Loucy (cell line): Measurements from ENCODE around the gene FGF13.

Source experiments
- H2AFZ ChIP-seq: fragments of 200-600 bp; sonication (generic); 2 replicates; pipeline ENCODE4 v1.6.0; 2016; ENCODE audit warnings: antibody characterized with exemption, mild to moderate bottlenecking, low read length, moderate library complexity
- H3F3A ChIP-seq: fragments of 200-600 bp; 2 replicates; pipeline ENCODE4 v1.6.0; 2016; ENCODE audit warnings: antibody characterized with exemption, low read depth, mild to moderate bottlenecking
- H3K27me3 ChIP-seq: fragments of 200-600 bp; sonication (generic); 2 replicates; pipeline ENCODE4 v1.6.1; 2014; ENCODE audit warnings: low read length, mild to moderate bottlenecking; ENCODE audit not compliant: insufficient read depth, poor library complexity, severe bottlenecking
- H3K36me3 ChIP-seq: fragments of 200-600 bp; sonication (generic); 2 replicates; pipeline ENCODE4 v1.6.1; 2016; ENCODE audit warnings: low read length; ENCODE audit not compliant: insufficient read depth
- H3K4me1 ChIP-seq: fragments of 200-600 bp; sonication (generic); 2 replicates; pipeline ENCODE4 v1.5.1; 2014; ENCODE audit warnings: low read length, mild to moderate bottlenecking; ENCODE audit not compliant: insufficient read depth, poor library complexity, severe bottlenecking
- H3K4me2 ChIP-seq: fragments of 200-600 bp; sonication (generic); 2 replicates; pipeline ENCODE4 v1.6.0; 2014; ENCODE audit warnings: antibody characterized with exemption, low read length, low read depth, mild to moderate bottlenecking; ENCODE audit not compliant: poor library complexity, severe bottlenecking
- H3K4me3 ChIP-seq: fragments of 200-600 bp; sonication (generic); 2 replicates; pipeline ENCODE4 v1.5.1; 2014; ENCODE audit warnings: low read length, mild to moderate bottlenecking, mixed read lengths; ENCODE audit not compliant: poor library complexity, severe bottlenecking
- H3K79me2 ChIP-seq: fragments of 200-600 bp; sonication (generic); 2 replicates; pipeline ENCODE4 v1.6.1; 2014; ENCODE audit warnings: low read length; ENCODE audit not compliant: insufficient read depth
- H3K9ac ChIP-seq: fragments of 200-600 bp; sonication (generic); 2 replicates; pipeline ENCODE4 v1.6.0; 2014; ENCODE audit warnings: mild to moderate bottlenecking, low read depth, low read length, moderate library complexity; ENCODE audit not compliant: poor library complexity, severe bottlenecking
- H3K9me2 ChIP-seq: fragments of 200-600 bp; sonication (generic); replicated peaks from 2 replicates; pipeline ENCODE4 v1.6.1; 2016; ENCODE audit warnings: low read depth, low read length, mixed read lengths
- H3K9me3 ChIP-seq: fragments of 200-600 bp; sonication (generic); 2 replicates; pipeline ENCODE4 v1.6.1; 2014; ENCODE audit warnings: mild to moderate bottlenecking, antibody characterized with exemption, low read length, low read depth; ENCODE audit not compliant: insufficient read depth
- H4K20me1 ChIP-seq: fragments of 200-600 bp; sonication (generic); 2 replicates; pipeline ENCODE4 v1.6.0; 2014; ENCODE audit warnings: antibody characterized with exemption, low read length, mild to moderate bottlenecking; ENCODE audit not compliant: insufficient read depth, poor library complexity, severe bottlenecking
- CTCF ChIP-seq: fragments of 200-600 bp; sonication (generic); conservative IDR thresholded peaks from 2 replicates; pipeline ENCODE4 v1.5.1; 2014; ENCODE audit warnings: mild to moderate bottlenecking, antibody characterized with exemption, low read length
- EZH2phosphoT487 ChIP-seq: fragments of 200-600 bp; IDR thresholded peaks from 2 replicates; pipeline ENCODE4 v1.6.1; 2018; ENCODE audit warnings: antibody characterized with exemption, mild to moderate bottlenecking, moderate library complexity, borderline replicate concordance

Gene FGF13

GRCh38 chrX:138690591-138690990, 20.9 kb downstream of the FGF13 start:
- TF ChIP-seq CTCF (no peak), EZH2phosphoT487 (no peak)
- H3F3A ChIP-seq = no peaks in the 10 kb centered on the region
- no peak overlapping the region for H3K4me3 ChIP-seq
- H3K27me3 ChIP-seq = no peaks in the 10 kb centered on the region
- H3K9ac ChIP-seq = no peak overlapping the region
- no peak overlapping the region for H2AFZ ChIP-seq
- no peaks in the 10 kb centered on the region for H4K20me1 ChIP-seq
- no peaks in the 10 kb centered on the region for H3K4me1 ChIP-seq
- no peaks in the 10 kb centered on the region for H3K9me3 ChIP-seq
- no peaks in the 10 kb centered on the region for H3K79me2 ChIP-seq
- no peak overlapping the region for H3K4me2 ChIP-seq
- H3K9me2 ChIP-seq = no peaks in the 10 kb centered on the region
- H3K36me3 ChIP-seq = no peaks in the 10 kb centered on the region

- Histone ChIP-seq H3K79me2 (no peaks in the 10 kb centered on the region), H3K9ac (no peak overlapping the region), H3F3A (no peaks in the 10 kb centered on the region), H4K20me1 (no peaks in the 10 kb centered on the region), H3K4me1 (no peaks in the 10 kb centered on the region), H3K36me3 (no peaks in the 10 kb centered on the region), H2AFZ (no peak overlapping the region), H3K27me3 (no peaks in the 10 kb centered on the region), H3K9me3 (no peaks in the 10 kb centered on the region), H3K4me3 (no peak overlapping the region), H3K4me2 (no peak overlapping the region), H3K9me2 (no peaks in the 10 kb centered on the region)
- TF ChIP-seq CTCF = no peak
These were observed 27.9 kb downstream of the FGF13 start for GRCh38 chrX:138683600-138683999.

GRCh38 chrX:138669693-138670092, 41.8 kb downstream of the FGF13 start:
- Histone ChIP-seq H3K9ac (no peak overlapping the region), H3K27me3 (no peaks in the 10 kb centered on the region), H3K4me2 (no peak overlapping the region), H3K9me3 (no peaks in the 10 kb centered on the region), H3K4me1 (no peaks in the 10 kb centered on the region), H4K20me1 (no peaks in the 10 kb centered on the region), H3K36me3 (no peaks in the 10 kb centered on the region), H3K4me3 (no peak overlapping the region), H3K9me2 (no peaks in the 10 kb centered on the region), H3K79me2 (no peaks in the 10 kb centered on the region), H2AFZ (no peak overlapping the region), H3F3A (no peaks in the 10 kb centered on the region)
- TF ChIP-seq EZH2phosphoT487 (no peak), CTCF (no peak)
